Measurements from ENCODE around the gene RAN. TPM values are rescaled to one million over a fixed set of nuclear protein-coding genes. Genes with fewer than 3 reads are reported as not detected.
"Not testable (repeated sequence)": the region's sequence is repeated elsewhere in the genome, so short reads cannot be mapped to it uniquely, and the experiment has no call there.

The RAN gene
- total RNA-seq: 431 and 486 TPM in 2 replicates

DNA sequence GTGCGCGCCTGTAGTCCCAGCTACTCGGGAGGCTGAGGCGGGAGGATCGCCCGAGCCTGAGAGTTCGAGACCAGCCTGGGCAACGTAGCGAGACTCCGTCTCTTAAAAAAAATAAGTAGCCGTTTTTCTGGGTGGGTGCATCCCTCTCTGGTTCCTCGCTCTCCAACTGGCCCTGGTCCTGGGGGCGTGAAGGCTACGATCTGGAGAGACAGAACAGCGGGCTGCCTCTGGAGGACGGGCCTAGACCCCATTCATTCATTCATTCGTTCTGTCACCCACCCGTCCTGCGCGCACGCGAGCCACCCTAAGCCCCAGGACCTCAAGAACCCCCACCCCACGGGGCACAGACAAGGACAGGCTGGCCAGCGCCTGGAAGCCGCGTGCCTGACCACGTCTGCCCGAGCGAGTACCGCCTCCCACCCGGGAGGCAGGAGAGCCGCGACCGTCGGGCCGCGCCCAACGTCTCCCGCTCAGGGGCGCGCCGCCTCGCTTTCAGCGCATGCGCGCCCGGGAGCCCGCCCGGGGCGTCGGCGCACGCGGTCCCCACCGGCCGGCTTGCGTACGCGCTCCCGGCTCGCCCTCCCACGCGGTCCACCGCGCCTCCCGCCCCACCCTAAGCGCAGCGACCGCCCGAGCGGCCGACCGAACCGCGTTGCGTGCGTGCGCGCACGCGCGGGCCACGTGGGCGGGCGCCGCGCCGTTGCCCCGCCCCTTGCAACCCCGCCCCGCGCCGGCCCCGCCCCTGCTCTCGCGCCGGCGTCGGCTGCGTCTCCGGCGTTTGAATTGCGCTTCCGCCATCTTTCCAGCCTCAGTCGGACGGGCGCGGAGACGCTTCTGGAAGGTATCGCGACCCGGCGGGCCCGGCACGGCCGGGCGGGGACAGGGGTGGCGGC, at the start of gene RAN:
TSS of gene RAN (plus strand) at position 781 of the 893 bp plus-strand sequence. CDS start 528 bp downstream, outside the sequence.
- DNase-seq (ENCODE audit: extremely low read depth, low read depth, low spot score): no peak

DNA sequence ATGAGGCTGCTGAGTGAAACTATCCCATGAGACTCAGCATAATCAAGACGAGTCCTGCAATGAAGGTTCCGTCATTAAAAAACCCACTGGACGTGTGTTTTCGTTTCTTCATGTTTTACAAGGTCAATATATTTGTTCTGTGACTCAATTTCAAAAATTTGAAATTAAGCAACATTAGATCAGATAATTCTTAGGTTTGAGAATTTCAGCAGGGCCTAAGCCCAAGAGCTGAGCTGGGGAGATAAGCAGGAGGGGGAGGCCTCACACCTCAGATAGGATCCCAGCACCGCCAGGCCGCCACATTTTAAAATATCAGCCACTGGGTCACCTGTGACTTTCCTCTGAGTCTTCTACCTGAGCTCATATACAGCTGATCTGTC, 46.1 kb upstream of the RAN start:
- DNase-seq (ENCODE audit: extremely low read depth, low read depth, low spot score): no peak

DNA sequence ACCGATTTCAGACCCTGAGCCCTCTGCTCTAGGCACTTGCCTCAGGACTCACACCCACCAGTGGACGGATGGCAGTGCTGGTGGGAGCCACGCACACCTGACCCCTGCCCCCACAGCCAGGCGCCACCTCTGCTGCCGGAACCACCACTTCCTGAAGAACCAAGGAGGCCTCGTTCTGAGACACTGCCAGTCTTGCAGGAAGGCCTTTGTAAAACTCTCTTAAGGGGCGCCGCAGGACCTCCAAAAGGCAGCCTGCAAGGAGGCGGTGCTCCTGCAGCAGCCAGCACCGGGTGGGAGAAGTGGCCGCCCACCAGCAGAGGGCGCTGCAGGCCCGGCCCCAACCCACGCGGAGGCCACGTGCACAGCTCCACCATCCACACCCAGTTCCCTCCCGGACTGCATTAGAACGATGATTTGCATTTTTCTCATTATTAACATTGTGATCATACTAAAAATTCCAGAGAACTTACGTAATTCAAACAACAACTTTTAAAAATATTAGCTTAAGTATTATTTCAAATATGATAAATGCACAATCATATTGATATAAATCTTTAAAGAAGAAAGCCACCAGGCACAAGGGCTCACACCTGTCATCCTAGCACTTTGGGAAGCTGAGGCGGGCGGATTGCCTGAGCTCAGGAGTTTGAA, 45.6 kb upstream of the RAN start:
- no peak for DNase-seq (ENCODE audit: extremely low read depth, low read depth, low spot score)

DNA sequence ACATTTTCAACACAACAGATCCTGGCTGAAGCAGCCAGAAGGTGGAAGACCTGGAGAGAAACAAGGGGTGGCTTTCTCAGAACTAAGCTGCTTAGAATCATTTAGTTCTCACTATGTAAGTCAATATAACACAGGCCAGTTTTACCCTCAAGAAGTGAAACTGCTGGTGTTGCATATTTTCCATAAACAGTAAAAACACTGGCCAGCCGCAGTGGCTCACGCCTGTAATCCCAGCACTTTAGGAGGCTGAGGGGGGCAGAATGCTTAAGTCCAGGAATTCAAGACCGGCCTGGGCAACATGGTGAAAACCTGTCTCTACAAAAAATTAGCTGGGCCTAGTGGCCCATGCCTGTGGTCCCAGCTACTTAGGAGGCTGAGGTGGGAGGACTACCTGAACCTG, 44.4 kb upstream of the RAN start:
- no peak for DNase-seq (ENCODE audit: extremely low read depth, low read depth, low spot score)

DNA sequence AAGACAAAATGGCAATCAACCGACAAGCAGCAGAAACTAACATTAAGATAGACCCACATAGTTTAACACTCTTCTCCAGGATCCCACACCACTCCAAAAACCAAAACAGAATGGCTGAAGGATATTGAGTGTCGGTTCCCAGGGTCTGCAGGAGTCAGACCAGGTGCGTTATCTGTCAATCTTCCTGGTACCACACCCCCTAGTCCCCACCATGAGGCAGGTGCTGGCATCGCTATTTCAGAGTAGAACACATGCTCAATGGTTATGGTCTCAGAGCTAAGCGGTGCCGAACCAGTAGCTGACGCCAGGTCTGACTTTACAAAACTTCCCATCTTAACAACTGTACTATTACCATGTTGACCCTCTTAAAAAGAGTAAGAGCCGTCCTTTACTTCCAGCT, 43.0 kb upstream of the RAN start:
- no peak for DNase-seq (ENCODE audit: extremely low read depth, low read depth, low spot score)

DNA sequence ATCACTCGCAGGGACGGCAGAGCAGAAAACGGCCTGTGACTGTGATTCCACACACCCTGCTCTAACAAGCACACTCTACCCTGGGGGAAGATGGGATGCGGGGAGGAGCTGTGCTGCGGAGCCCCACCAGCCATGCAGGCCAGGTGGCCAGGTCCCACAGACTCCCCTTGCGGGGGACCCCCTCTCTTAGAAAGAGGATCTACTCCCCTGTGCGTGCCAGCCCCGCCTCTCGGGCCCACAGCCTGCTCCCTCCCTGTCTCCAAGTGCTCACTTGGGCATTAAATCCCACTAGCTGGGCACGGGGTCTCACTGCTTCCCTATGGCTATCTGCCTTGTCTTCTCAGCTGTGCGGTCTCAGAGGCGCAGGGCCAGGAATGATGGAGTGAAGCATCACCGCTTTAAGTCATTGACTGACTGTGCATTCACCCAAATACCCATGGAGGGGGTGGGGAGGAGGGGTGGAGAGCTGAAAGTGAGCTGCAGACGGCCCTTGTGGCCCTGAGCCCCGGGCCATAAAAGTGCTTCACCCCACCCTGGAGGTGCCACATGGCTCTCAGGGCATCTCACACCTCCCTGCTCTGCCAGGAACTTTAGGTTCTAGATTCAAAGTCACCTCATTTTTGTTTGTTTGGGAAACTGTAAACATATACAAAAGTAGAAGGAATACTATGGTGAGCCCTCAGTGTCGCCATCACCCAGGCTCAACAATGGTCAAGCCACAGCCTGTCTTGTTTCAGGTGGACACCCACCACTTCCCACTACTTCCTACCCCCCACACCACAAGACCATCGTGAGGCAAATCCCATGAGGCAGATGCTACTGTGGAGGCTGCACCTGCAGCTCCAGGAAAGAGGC, 42.2 kb upstream of the RAN start:
- no peak for DNase-seq (ENCODE audit: extremely low read depth, low read depth, low spot score)

DNA sequence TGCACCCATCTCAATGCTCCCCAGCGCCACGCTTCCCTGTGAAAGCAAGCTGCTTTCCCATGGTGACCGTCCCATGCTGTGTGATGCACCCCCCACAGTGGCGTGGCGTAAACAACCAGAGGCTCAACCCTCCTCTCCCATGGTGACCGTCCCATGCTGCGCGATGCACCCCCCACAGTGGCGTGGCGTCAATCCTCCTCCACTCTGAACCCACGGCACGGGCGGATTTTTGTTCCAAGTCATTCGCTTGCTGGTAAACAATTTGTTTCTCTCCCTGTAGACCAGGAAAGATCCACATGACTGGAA, 41.7 kb upstream of the RAN start:
- no peak for DNase-seq (ENCODE audit: extremely low read depth, low read depth, low spot score)

DNA sequence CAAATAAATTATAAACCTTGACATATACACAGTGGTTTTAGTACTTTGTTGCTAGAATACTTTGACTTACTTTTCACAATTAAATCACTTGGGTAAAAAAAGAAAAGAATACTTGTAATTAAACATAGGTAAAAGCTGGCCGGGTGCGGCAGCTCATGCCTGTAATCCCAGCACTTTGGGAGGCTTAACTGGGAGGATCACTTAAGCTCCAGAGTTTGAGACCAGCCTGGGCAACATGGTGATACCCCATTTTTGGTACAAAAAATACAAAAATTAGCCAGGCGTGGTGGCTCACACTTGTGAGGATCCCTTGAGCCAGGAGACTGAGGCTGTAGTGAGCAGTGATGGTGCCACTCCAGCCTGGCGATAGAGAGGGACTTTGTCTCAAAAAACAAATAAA, 40.6 kb upstream of the RAN start:
- no peak for DNase-seq (ENCODE audit: extremely low read depth, low read depth, low spot score)

DNA sequence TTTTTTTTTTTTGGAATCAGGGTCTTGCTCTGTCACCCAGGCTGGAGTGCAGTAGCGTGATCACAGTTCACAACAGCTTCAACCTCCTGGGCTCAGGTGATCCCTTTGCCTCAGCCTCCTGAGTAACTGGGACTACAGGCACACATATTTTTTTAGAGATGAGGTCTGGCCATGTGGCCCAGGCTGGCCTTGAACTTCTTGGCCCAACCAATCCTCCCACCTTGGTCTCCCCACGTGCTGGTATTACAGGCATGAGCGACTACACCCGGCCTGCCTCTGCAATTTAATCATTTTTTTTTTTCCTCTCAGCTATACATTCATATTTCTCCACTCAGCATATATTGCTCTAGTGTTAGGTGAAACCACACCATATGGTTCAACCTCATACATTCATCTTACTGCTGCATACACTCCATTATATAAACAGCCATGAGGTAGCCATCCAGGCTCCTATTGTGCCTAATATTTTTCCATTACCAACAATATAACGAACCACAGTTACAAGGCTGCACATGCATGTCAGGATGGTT, 39.9 kb upstream of the RAN start:
- no peak for DNase-seq (ENCODE audit: extremely low read depth, low read depth, low spot score)

DNA sequence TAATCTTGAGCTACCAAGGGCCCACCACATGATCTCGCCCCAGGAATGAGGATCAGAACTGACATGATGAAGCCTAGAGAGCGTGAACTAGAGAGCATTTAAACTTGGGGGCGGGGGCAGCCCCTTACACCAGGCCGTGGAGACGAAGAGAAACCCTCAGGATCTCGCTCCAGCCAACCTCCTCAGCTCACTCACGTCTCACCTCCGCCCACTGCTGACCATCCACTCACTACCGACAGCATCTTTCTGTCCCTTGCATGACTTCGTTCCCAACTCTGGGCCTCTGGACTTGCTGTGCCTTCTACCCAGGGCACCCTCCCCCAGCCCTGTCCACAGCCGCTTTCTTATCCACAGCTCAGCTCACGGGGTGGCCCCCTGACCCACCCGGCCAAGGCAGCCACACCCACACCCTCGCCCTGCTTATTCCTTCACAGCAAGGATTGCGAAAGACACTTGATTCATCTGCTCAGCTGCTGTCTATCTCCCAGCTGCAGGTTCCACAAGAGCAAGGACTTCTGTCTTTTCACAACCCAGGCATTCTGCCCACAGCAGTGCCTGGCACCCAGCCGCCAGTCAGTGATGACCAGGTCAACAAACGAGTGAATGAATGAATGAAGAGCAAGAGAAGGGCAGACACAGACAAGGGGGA, 39.2 kb upstream of the RAN start:
- DNase-seq (ENCODE audit: extremely low read depth, low read depth, low spot score): no peak

DNA sequence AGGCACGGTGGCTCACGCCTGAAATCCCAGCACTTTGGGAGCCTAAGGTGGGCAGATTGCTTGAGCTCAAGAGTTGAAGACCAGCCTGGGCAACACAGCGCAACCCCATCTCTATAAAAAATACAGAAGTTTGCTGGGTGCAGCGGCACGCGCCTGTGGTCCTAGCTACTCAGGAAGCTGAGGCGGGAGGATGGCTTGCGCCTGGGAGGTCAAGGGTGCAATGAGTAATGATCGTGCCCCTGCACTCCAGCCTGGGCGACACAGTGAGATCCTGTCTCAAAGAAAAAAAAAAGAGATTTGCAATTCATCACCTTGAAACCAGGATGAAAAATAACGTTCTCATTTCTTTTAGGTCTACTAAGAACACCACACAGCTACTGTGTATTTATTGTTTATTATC, 36.9 kb upstream of the RAN start:
- DNase-seq (ENCODE audit: extremely low read depth, low read depth, low spot score): no peak

DNA sequence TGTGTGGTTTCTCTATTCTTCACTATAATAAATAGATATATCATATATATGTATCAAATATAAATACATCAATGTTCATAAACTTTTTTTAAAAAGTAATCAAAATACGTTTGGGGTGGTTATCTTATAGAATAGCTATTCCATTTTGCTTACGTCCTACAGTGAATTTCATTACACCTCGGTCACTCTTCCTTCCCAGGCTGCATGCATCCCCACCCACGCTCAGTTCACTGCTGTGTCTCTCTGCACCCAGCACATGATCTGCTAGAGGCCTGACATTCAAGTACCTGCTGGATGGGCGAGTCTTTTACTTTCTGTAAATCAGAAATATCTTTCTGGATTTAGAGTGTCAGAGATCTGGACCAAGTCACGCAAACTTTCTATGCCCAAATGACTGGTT, 36.4 kb upstream of the RAN start:
- DNase-seq (ENCODE audit: extremely low read depth, low read depth, low spot score): no peak

DNA sequence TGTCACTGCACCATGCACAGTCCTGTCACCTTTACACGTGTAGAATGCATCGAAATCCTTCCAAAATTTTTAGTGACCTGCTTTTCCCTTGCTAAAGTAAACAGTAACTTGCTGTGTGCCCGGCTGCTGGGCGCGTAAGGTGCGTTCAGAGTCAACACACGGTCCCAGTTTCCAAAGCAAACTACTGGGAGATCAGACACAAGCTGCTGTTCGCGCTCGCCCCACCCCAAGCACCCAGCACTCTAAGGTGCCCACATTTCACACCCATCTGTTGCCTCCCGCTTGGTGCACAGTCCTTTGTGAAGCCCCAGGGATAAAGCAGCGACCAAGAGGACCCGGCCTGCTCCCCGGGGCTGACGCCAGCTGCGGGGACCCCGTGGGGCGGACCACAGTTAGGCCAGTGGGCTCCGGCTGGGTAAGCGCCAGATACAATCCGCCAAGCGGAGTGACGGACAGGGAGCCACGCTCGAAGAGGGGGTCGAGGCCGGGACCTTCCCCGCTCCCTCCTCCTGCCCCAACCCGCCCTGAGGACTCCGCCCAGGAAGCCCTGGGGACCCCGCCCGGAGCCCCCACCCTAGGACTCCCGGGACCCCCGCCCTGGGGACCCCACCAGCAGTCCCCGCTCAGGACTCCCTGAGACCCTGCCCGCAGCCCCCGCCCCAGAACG, 33.4 kb upstream of the RAN start:
- no peak for DNase-seq (ENCODE audit: extremely low read depth, low read depth, low spot score)

DNA sequence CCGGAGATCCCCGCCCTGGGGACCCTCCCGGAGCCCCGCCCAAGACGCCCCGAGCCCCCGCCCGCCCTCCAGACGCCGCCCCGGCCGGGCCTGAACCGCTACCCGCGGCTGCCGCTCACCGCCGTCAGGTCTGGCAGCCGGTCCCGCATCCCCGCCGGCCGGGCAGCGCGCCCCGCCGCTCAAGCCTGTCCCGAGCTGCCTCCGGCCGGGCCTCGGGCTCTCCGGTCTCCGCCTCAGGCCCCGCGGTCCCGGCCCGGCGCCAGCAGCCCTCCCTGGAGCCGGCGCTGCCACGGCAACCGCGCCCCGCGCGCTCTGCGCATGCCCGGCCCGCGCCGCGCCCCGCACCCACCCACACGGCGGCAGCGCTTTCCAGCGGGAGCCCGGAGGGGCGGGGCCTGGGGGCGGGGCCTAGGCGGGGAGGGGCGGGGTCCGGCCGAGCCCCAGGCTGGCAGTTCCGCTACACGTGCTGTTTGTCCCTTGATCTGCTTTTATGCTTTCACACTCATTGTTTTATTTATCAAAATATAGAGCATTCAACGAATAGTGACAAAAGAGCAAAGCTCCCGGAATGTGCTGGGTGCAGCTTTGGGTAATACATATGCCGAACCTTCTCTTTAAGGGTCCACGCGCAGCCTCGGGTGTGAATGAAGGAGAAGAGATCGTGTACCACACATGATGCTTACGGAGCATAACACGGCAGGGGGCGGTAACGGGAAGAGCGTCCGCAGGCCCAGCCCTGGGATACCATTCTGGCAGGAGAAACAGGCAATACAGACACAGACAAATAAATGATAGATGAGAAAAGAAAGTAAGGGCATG, 32.7 kb upstream of the RAN start, which contains the start of gene STX2:
TSS of gene STX2 (minus strand) at position 300 of the 819 bp plus-strand sequence. CDS start at position 149, 151 bp downstream.
- DNase-seq (ENCODE audit: extremely low read depth, low read depth, low spot score): peak; percentile 36

DNA sequence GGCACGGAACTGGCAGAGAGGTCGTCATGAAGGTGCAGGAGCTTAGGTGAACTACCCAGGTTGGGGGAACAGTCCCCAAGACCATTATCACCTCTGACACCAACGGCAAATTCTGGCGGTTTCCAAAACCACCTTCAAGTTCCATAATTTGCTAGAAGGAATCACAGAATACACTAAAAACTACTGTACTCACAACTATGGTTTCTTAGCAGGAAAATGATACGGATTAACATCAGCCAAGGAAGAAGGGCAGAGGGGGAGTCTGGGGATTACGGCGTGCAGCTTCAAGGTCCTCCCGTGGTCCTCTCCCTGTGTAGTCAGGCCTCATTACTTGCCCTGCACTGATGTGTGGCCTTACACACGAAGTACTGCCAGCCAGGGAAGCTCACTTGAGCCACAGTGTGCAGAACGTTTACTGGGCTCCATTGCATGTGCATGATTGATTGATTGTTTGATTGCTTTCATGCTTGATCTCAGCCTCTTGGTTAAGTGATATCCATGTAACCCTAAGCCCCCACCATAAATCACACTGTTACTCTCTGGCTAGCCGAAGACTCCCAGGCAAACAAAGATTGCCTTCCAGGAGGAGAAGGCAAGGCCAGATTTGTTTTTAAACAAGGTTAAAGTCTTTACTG, 32.0 kb upstream of the RAN start:
- no peak for DNase-seq (ENCODE audit: extremely low read depth, low read depth, low spot score)

DNA sequence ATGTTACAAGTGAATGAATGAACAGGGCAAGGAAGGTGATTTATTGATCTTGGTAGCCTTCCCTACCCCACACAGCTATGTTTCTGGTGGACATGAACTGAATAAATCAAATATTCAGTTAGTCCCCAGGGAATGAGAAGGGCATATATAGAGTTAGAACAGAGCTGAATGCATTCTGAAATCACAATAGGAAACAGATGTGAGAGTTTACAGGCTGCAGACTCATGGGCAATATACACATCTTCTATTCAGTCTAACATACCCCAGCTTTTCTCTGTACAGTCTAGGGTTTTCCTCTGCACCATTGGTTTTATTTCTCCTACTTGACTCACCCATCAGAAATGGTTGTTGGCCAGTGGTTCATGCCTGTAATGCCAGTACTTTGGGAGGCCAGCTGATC, 25.5 kb upstream of the RAN start:
- DNase-seq (ENCODE audit: extremely low read depth, low read depth, low spot score): no peak

DNA sequence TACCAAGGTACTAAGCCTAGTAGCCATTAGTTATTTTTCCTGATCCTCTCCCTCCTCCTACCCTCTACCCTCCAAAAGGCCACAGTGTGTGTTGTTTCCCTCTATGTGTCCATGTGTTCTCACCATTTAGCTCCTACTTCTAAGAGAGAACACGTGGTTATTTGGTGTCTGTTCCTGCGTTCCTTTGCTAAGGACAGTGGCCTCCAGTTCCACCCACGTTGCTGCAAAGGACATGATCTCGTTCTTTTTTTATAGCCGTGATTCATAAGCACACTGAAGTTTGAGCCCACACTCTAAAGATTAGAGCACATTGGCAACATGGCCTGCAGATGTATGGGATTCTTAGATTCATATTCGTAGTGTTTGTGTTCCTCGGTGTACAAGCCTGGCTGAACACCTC, 24.8 kb upstream of the RAN start:
- no peak for DNase-seq (ENCODE audit: extremely low read depth, low read depth, low spot score)

DNA sequence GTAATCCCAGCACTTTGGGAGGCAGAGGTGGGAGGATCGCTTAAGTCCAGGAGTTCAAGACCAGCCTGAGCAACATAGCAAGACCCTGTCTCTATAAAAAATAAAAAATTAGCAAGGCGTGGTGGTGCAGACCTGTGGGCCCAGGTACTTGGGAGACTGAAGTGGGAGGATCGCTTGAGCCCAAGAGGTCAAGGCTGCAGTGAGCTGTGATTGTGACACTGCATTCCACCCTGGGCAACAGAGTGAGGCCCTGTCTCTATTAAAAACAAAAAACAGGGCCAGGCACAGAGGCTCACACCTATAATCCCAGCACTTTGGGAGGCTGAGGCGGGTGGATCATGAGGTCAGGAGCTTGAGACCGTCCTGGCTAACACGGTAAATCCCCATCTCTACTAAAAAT, 23.8 kb upstream of the RAN start:
- DNase-seq (ENCODE audit: extremely low read depth, low read depth, low spot score): not testable (repeated sequence)

DNA sequence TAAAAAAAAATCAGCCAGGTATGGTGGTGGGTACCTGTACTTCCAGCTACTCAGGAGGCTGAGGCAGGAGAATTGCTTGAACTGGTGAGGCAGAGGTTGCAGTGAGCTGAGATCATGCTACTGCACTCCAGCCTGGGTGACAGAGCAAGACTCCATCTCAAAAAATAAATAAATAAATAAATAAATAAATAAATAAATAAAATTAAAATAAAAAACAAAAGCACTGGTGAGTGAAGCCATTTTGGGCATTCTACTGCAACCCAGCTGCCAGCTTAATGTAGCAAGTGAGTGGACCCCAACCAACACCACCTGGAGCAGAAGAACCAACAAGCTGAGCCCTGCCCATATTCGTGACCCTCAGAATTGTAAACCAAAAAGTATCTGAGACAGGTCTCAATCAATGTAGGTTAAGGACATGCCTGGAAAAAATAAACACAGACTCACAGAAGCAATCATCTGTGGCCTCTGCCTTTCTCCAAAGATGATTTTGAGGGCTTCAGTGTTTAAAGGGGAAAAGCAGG, 23.0 kb upstream of the RAN start:
- DNase-seq (ENCODE audit: extremely low read depth, low read depth, low spot score): not testable (repeated sequence)
